Neural progenitor cell (in vitro differentiated cells): ENCODE measurements around the gene CERS6.

Source experiments
- EZH2 ChIP-seq: fragments of 200-600 bp; sonication (generic); IDR thresholded peaks from 2 replicates; pipeline ENCODE4 v1.6.1; 2017; ENCODE audit warnings: antibody characterized with exemption, mild to moderate bottlenecking, moderate library complexity
- TF ChIP-seq, protein P1 (sequence below): fragments of 200-600 bp; sonication (generic); IDR thresholded peaks from 2 replicates; pipeline ENCODE4 v1.5.1; 2017; ENCODE audit warnings: antibody characterized with exemption, mild to moderate bottlenecking

DNA sequence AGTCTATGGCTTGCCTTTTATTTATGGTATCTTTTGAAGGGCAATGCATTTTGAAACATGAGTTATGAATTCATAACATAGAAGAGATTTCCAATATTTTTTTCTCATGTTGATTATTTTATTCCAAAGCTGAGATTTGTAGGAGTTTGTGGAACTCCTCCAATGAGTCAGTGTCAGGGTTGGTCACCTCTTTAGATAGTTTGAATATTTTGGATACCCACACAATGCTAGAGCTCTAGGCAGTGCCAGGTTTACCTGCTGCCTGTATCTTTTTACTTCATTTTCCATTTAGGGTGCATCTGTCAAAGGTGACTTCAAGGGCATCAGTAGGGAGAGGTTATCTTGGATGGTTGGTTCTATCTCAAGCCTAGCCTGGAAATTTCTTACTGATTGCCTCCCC is 152.7 kb downstream of the CERS6 start:
- TF ChIP-seq, protein P1, sequence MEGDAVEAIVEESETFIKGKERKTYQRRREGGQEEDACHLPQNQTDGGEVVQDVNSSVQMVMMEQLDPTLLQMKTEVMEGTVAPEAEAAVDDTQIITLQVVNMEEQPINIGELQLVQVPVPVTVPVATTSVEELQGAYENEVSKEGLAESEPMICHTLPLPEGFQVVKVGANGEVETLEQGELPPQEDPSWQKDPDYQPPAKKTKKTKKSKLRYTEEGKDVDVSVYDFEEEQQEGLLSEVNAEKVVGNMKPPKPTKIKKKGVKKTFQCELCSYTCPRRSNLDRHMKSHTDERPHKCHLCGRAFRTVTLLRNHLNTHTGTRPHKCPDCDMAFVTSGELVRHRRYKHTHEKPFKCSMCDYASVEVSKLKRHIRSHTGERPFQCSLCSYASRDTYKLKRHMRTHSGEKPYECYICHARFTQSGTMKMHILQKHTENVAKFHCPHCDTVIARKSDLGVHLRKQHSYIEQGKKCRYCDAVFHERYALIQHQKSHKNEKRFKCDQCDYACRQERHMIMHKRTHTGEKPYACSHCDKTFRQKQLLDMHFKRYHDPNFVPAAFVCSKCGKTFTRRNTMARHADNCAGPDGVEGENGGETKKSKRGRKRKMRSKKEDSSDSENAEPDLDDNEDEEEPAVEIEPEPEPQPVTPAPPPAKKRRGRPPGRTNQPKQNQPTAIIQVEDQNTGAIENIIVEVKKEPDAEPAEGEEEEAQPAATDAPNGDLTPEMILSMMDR, result no peak
- no peak for TF ChIP-seq EZH2
